Activated T-helper 1 cell treated with anti-CD3 and anti-CD28 coated beads, Interleukin-12 subunit alpha, Interleukin-12 subunit beta, Interleukin-2, Interleukin-4 antibody, amounts not matched to agents 30 ng/mL and 10 ng/mL and 1 ng/mL, durations not matched to agents 14 hours and 24 hours and 36 hours (primary cell): ENCODE measurements around the gene FITM1. TPM values are rescaled to one million over a fixed set of nuclear protein-coding genes. Genes with fewer than 3 reads are reported as not detected.

Experiments
- DNase-seq: peaks from one replicate; pipeline ENCODE4 v3.0.0; 2021; ENCODE audit warnings: low spot score
- H3K27ac Mint-ChIP-seq: one replicate; pipeline ENCODE4 v1.8.0; 2021; ENCODE audit warnings: mild to moderate bottlenecking, mixed read lengths
- H3K27me3 Mint-ChIP-seq: one replicate; pipeline ENCODE4 v1.8.0; 2022; ENCODE audit warnings: mild to moderate bottlenecking, moderate library complexity, mixed read lengths; ENCODE audit not compliant: insufficient read depth
- H3K36me3 Mint-ChIP-seq: one replicate; pipeline ENCODE4 v1.8.0; 2021; ENCODE audit warnings: low read depth, mixed read lengths
- H3K4me1 Mint-ChIP-seq: one replicate; pipeline ENCODE4 v1.8.0; 2021; ENCODE audit warnings: low read depth, mixed read lengths
- H3K4me3 Mint-ChIP-seq: one replicate; pipeline ENCODE4 v1.8.0; 2021; ENCODE audit warnings: mild to moderate bottlenecking, moderate library complexity, mixed read lengths
- H3K9me3 Mint-ChIP-seq: one replicate; pipeline ENCODE4 v1.8.0; 2021; ENCODE audit warnings: mixed read lengths
- intact Hi-C: fragments of 100-400 bp; cut with micrococcal nuclease; formaldehyde crosslinking; loops from one replicate; pipeline ENCODE4 v1.15.1; 2024
- total RNA-seq: library from RNA; stranded (reverse); gene quantifications from 2 replicates; pipeline ENCODE4 v1.2.3, GENCODE V29; 2022

FITM1 gene
- total RNA-seq, 1 donor from 2014 or later, result 0.26 TPM

GRCh38 chr14:24116128-24116814 is 14.2 kb upstream of the FITM1 start:
- H3K4me1 Mint-ChIP-seq, result peaks cover 34% of the 10 kb centered on the region
- no peaks in the 10 kb centered on the region for H3K27me3 Mint-ChIP-seq
- H3K27ac Mint-ChIP-seq, result peak overlapping the region; percentile 98
- no peaks in the 10 kb centered on the region for H3K9me3 Mint-ChIP-seq
- H3K4me3 Mint-ChIP-seq, result peak overlapping the region; percentile 99
- no peak for DNase-seq
- H3K36me3 Mint-ChIP-seq, result peaks cover 39% of the 10 kb centered on the region
- intact Hi-C loops, result loop anchor here (10.0 kb wide), 2 partner anchors 651 to 791 kb away; partner anchors contain the start of genes NGDN and PABPN1

DNA sequence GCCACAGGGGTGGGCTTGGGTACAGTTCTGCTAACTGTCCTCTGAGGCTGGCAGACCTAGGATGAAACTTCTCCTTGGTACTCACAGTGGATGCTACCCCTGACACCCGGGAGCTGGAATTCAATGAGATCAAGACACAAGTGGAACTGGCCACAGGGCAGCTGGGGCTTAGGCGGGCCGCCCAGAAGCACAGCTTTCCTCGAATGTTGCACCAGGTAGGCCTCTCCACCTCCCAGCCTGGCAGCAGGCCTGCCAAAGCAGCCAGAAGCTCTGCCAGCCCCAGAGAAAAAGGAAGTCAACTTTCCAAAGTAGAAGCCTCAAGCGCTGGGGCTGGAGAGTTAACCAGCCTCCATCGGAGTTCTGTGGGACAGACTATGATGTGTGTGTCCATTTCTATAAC is 13.3 kb upstream of the FITM1 start:
- intact Hi-C loops, result loop anchor here (10.0 kb wide), 2 partner anchors 652 to 792 kb away; partner anchors contain the start of genes NGDN and PABPN1
- H3K36me3 Mint-ChIP-seq, result peaks cover 42% of the 10 kb centered on the region
- no peaks in the 10 kb centered on the region for H3K27me3 Mint-ChIP-seq
- H3K9me3 Mint-ChIP-seq, result no peaks in the 10 kb centered on the region
- H3K27ac Mint-ChIP-seq, result no peak overlapping the region
- H3K4me1 Mint-ChIP-seq, result peaks cover 34% of the 10 kb centered on the region
- H3K4me3 Mint-ChIP-seq, result peak overlapping the region; percentile 99
- no peak for DNase-seq

GRCh38 chr14:24119691-24120090 is 10.8 kb upstream of the FITM1 start:
- no peak overlapping the region for H3K27ac Mint-ChIP-seq
- no peaks in the 10 kb centered on the region for H3K27me3 Mint-ChIP-seq
- H3K36me3 Mint-ChIP-seq, result peaks cover 60% of the 10 kb centered on the region
- H3K9me3 Mint-ChIP-seq, result no peaks in the 10 kb centered on the region
- H3K4me1 Mint-ChIP-seq, result peaks cover 28% of the 10 kb centered on the region
- intact Hi-C loops, result loop anchor here (10.0 kb wide), 2 partner anchors 655 to 795 kb away; partner anchors contain the start of genes NGDN and PABPN1
- H3K4me3 Mint-ChIP-seq, result no peak overlapping the region
- DNase-seq, result no peak

- H3K27me3 Mint-ChIP-seq, result no peaks in the 10 kb centered on the region
- H3K36me3 Mint-ChIP-seq, result peaks cover 57% of the 10 kb centered on the region
- DNase-seq, result no peak
- H3K27ac Mint-ChIP-seq, result no peak overlapping the region
- intact Hi-C loops, result no loop called here
- no peak overlapping the region for H3K4me3 Mint-ChIP-seq
- H3K9me3 Mint-ChIP-seq, result no peaks in the 10 kb centered on the region
- H3K4me1 Mint-ChIP-seq, result peaks cover 16% of the 10 kb centered on the region
These were observed 9.2 kb upstream of the FITM1 start for GRCh38 chr14:24121210-24121609.

DNA sequence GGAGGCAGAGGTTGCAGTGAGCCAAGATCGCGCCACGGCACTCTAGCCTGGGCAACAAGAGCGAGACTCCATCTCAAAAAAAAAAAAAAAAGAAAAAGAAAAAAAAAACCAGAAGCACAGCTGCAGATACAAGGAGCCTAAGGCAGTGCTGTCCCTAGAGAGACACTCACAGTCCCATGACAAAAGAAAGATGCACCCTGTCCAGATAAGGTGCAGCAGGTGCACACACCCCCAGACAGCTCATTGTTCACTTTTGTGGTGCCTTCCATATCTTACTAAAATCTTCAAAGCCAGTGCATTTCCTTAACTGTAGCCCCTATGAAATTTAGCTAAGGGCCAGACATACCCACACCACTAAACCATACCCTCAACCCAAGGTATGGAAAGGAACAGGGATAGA is 8.0 kb upstream of the FITM1 start:
- H3K4me1 Mint-ChIP-seq, result peaks cover 7% of the 10 kb centered on the region
- H3K27ac Mint-ChIP-seq, result no peak overlapping the region
- intact Hi-C loops, result no loop called here
- H3K36me3 Mint-ChIP-seq, result peaks cover 53% of the 10 kb centered on the region
- H3K27me3 Mint-ChIP-seq, result no peaks in the 10 kb centered on the region
- no peak for DNase-seq
- no peaks in the 10 kb centered on the region for H3K9me3 Mint-ChIP-seq
- H3K4me3 Mint-ChIP-seq, result no peak overlapping the region

DNA sequence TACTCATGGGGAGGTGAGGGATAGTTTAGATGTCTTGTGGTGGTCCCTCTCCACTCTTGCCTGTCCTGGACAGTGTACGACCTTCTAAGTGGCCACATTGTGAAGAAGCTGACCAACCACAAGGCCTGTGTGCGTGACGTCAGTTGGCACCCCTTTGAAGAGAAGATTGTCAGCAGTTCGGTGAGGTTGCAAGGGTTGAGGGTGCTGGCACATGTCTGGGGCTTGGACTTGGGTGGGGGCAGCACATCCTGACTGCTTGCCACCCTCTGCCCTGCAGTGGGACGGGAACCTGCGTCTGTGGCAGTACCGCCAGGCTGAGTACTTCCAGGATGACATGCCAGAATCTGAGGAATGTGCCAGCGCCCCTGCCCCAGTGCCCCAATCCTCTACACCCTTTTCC is 7.6 kb upstream of the FITM1 start:
- H3K27ac Mint-ChIP-seq, result no peak overlapping the region
- H3K4me3 Mint-ChIP-seq, result no peak overlapping the region
- DNase-seq, result no peak
- intact Hi-C loops, result no loop called here
- H3K9me3 Mint-ChIP-seq, result no peaks in the 10 kb centered on the region
- peaks cover 49% of the 10 kb centered on the region for H3K36me3 Mint-ChIP-seq
- peaks cover 2% of the 10 kb centered on the region for H3K4me1 Mint-ChIP-seq
- H3K27me3 Mint-ChIP-seq, result no peaks in the 10 kb centered on the region

DNA sequence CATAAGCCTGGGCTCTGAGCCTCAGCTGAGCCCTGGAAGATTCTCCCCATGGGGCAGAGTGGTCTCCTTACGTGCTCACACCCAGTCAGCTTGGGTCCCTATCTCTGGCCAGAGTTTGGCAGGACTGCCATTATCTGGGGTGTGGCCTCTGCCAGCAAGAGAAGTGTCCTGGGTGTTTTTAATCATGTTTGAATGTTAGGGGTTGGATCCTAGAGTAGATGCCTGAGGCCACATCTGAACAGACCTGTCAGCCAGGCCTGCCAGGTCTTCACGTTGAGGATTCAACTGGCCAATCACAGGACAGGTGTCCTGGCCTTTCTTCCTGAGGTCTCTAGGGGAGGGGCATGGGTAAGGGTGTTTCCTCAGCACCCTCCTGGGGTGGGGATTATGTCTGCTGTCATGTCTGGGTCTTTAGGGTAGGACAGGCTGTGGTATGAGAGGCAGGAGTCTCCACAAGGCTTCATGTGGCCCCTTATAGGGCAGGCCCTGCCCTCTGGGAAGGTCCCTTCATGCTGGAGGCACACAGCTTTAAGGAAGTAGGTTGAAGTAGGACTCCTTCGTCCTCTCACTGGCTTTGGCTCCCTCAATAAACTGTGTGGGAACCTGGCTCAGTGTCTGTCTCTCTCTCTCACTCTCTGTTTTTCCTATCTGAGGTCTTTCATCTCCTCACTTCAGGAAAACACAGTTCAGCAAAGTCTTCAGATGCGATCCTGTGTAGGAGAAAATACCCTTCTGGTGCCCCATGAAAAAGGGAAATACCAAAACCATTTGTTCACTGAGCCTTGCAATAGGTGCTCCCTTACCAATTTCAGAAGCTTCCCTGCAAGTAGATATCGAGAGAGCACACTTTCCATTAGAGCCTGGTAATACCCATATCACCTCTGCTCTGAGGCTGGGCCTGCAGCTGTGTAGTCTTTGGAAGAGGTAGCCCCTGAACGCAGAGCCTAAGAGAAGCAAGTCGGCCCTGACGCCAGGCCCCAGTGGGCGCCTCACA is 6.7 kb upstream of the FITM1 start:
- Mint-ChIP-seq H3K4me1 (no peaks in the 10 kb centered on the region), H3K36me3 (peaks cover 41% of the 10 kb centered on the region), H3K27me3 (no peaks in the 10 kb centered on the region), H3K9me3 (no peaks in the 10 kb centered on the region), H3K4me3 (no peak overlapping the region), H3K27ac (no peak overlapping the region)
- no peak for DNase-seq
- intact Hi-C loops, result no loop called here

- Mint-ChIP-seq H3K27me3 (no peaks in the 10 kb centered on the region), H3K36me3 (peaks cover 24% of the 10 kb centered on the region), H3K4me1 (peaks cover 4% of the 10 kb centered on the region), H3K9me3 (no peaks in the 10 kb centered on the region), H3K27ac (no peak overlapping the region), H3K4me3 (no peak overlapping the region)
- DNase-seq, result no peak
- intact Hi-C loops, result no loop called here
These were observed 3.5 kb upstream of the FITM1 start for GRCh38 chr14:24126939-24127338.

DNA sequence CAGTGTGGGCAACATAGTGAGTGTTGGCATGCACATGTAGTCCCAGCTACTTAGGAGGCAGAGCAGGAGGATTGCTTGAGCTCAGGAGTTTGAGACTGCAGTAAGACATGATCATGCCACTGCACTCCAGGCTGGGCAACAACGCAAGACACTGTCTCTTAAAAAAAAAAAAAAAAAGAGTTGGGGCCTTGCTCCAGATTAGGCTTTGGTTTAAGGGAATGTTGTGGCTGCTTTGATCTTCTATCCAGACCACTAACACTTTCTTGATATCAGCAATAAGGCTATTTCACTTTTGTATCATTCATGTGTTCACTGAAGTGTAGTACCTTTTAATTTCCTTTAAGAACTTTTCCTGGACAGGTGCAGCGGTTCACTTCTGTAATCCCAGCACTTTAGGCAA is 2.8 kb upstream of the FITM1 start:
- Mint-ChIP-seq H3K9me3 (no peaks in the 10 kb centered on the region), H3K27me3 (no peaks in the 10 kb centered on the region), H3K4me1 (peaks cover 11% of the 10 kb centered on the region), H3K4me3 (no peak overlapping the region), H3K36me3 (peaks cover 22% of the 10 kb centered on the region), H3K27ac (no peak overlapping the region)
- intact Hi-C loops, result no loop called here
- no peak for DNase-seq

DNA sequence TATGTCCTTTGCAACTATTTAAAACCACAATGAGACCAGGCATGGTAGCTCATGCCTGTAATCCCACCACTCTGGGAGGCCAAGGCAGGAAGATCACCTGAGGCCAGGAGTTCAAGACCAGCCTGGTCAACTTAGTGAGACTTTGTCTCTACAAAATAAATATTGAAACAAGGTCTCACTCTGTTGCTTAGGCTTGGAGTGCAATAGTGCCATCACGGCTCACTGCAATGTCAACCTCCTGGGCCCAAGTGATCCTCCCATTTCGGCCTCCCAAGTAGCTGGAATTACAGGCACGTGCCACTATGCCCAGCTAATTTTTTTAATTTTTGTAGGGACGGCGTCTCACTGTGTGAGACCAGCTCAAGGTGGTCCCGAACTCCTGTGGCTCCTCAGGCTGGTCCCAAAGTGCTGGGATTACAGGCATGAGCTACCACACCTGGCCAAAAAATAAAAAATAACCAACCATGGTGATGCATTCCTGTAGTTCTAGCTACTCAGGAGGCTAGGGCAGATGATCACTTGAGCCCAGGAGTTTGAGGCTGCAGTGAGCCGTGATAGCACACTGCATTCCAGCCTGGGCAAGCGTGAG is 955 bp upstream of the FITM1 start:
- Mint-ChIP-seq H3K27ac (no peak overlapping the region), H3K9me3 (no peaks in the 10 kb centered on the region), H3K4me3 (no peak overlapping the region), H3K36me3 (peaks cover 5% of the 10 kb centered on the region), H3K27me3 (no peaks in the 10 kb centered on the region), H3K4me1 (peaks cover 16% of the 10 kb centered on the region)
- intact Hi-C loops, result no loop called here
- DNase-seq, result no peak

GRCh38 chr14:24130717-24131548 is 474 bp downstream of the FITM1 start:
- no peaks in the 10 kb centered on the region for H3K9me3 Mint-ChIP-seq
- DNase-seq, result no peak
- H3K27ac Mint-ChIP-seq, result no peak overlapping the region
- peaks cover 24% of the 10 kb centered on the region for H3K4me1 Mint-ChIP-seq
- H3K36me3 Mint-ChIP-seq, result peaks cover 3% of the 10 kb centered on the region
- intact Hi-C loops, result no loop called here
- no peak overlapping the region for H3K4me3 Mint-ChIP-seq
- H3K27me3 Mint-ChIP-seq, result no peaks in the 10 kb centered on the region

DNA sequence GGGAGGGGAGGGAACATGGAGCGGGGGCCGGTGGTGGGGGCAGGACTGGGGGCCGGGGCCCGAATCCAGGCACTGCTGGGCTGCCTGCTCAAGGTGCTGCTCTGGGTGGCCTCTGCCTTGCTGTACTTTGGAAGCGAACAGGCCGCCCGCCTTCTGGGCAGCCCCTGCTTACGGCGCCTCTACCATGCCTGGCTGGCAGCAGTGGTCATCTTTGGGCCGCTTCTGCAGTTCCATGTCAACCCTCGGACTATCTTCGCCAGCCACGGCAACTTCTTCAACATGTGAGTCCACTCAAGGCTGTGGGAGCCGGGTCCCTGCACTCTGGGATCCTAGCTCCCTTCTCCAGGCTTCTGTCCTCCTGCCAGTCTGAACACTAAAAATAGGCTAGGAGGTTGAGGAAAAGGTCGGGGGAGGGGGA is 1.1 kb downstream of the FITM1 start:
- no peaks in the 10 kb centered on the region for H3K9me3 Mint-ChIP-seq
- no peak overlapping the region for H3K4me3 Mint-ChIP-seq
- no peak for DNase-seq
- intact Hi-C loops, result no loop called here
- no peak overlapping the region for H3K27ac Mint-ChIP-seq
- peaks cover 26% of the 10 kb centered on the region for H3K4me1 Mint-ChIP-seq
- H3K36me3 Mint-ChIP-seq, result peaks cover 3% of the 10 kb centered on the region
- H3K27me3 Mint-ChIP-seq, result no peaks in the 10 kb centered on the region
